Lung (tissue), 12 donors: ENCODE data around the gene TERF2IP. TPM values are rescaled to one million over a fixed set of nuclear protein-coding genes. Genes with fewer than 3 reads are reported as not detected.
A peak's percentile ranks its signal among the peaks of the same experiment; 100 is the strongest.

ENCODE experiments used
- ATAC-seq: fragments of 200-7000 bp; cut with Tn5 transposase; one replicate; pipeline ENCODE4 v1.9.1; 2020; ENCODE audit warnings: moderate number of reproducible peaks; ENCODE audit not compliant: insufficient read depth, low FRiP score
- DNase-seq, 3 donors: peaks; one replicate each; pipeline ENCODE4 v3.0.0-alpha.2; 2013 to 2017
- H3K27ac ChIP-seq, 2 donors: one replicate each; pipeline ENCODE4 v1.5.1; 2013; ENCODE audit warnings: mild to moderate bottlenecking in 2 of 2, moderate library complexity in 2 of 2, control low read depth in 1 of 2, inconsistent platforms in 1 of 2, low read depth in 1 of 2, low read length in 1 of 2
- H3K27me3 ChIP-seq, 3 donors: one replicate each; pipeline ENCODE4 v1.5.1; 2013; ENCODE audit warnings: low read length in 2 of 3; ENCODE audit not compliant: control insufficient read depth in 3 of 3, insufficient read depth in 3 of 3
- H3K36me3 ChIP-seq, 4 donors: one replicate each; pipeline ENCODE4 v1.5.1; 2013; ENCODE audit warnings: low read length in 4 of 4, mild to moderate bottlenecking in 1 of 4, moderate library complexity in 1 of 4; ENCODE audit not compliant: control insufficient read depth in 4 of 4, insufficient read depth in 4 of 4
- H3K4me1 ChIP-seq, 5 donors: one replicate each; pipeline ENCODE4 v1.5.1; 2013; ENCODE audit warnings: low read length in 5 of 5, mild to moderate bottlenecking in 2 of 5, moderate library complexity in 1 of 5; ENCODE audit not compliant: control insufficient read depth in 5 of 5, insufficient read depth in 5 of 5
- H3K4me3 ChIP-seq: one replicate; pipeline ENCODE4 v1.5.1; 2013; ENCODE audit warnings: mild to moderate bottlenecking, control low read depth, moderate library complexity
- H3K9ac ChIP-seq, 2 donors: one replicate each; pipeline ENCODE4 v1.5.1; 2013; ENCODE audit warnings: low read length in 2 of 2, control low read depth in 1 of 2; ENCODE audit not compliant: insufficient read depth in 1 of 2
- H3K9me3 ChIP-seq, 4 donors: one replicate each; pipeline ENCODE4 v1.5.1; 2013; ENCODE audit warnings: low read length in 3 of 4, mild to moderate bottlenecking in 1 of 4, moderate library complexity in 1 of 4; ENCODE audit not compliant: control insufficient read depth in 4 of 4, insufficient read depth in 3 of 4
- WGBS, 2 donors: extraction: QIAGEN DNeasy Blood & Tissue Kit; methylation state at CpG; one replicate each; pipeline ENCODE4 v1.1.7; 2013; 5-methylcytosine and 5-hydroxymethylcytosine counted together
- polyA plus RNA-seq, 2 donors: library from polyadenylated mRNA; stranded (reverse); fragments of 200-250 nt; gene quantifications; one replicate each; pipeline ENCODE4 v1.2.1, GENCODE V29; 2013
- total RNA-seq, 2 donors: library from RNA; depleted of rRNA in 1 of 2; stranded (reverse); fragments of >200 nt in 1 of 2; gene quantifications; one replicate each; pipeline ENCODE4 v1.2.1, GENCODE V29; 2014 to 2021
- TF ChIP-seq, protein P1 (sequence below): IDR thresholded peaks from 2 replicates; pipeline ENCODE4 v1.5.1; 2012; ENCODE audit warnings: mild to moderate bottlenecking; ENCODE audit errors: control extremely low read depth, extremely low read depth
- donor health status: control.
- donor health status: control.
- donor health status: Bipolar disorder and iron deficiency.
- donor health status: healthy.
- donor health status: DM: yes; HTN: yes; CAD: no.

The TERF2IP gene
- total and polyA plus RNA-seq, 4 donors: 47.7 to 73.8 (median 51.6) TPM

DNA sequence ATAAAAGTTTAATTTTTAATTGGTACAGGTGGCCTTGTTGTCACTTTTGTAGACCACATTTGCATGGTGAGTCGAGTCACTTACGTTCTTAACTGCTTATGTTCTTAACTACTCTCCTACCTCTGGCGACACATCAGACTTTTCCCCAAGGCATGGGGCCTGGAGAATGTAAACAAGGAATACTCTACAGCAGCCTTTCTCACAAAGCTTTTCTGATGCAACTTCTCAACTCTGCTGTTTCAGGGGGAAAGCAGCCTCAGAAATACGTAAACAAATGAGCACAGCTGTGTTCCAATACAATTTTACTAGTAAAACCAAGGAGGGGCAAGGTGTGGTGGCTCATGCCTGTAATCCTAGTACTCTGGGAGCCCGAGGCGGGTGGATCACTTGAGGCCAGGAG, 7.0 kb upstream of the TERF2IP start:
- no peak overlapping the region for H3K4me3 ChIP-seq
- H3K27me3 ChIP-seq: no peaks in the 10 kb centered on the region
- H3K36me3 ChIP-seq: peaks cover 17 to 43% (median 38%) of the 10 kb centered on the region in 4 donors
- no peak overlapping the region for H3K9ac ChIP-seq
- H3K4me1 ChIP-seq: peaks cover 0 to 4% (median 0%) of the 10 kb centered on the region in 5 donors
- 94 to 97% methylated on average over 6 of the region's 6 CpGs for WGBS, 2 donors
- ATAC-seq (no peak), DNase-seq (no peak)
- H3K9me3 ChIP-seq: no peaks in the 10 kb centered on the region
- TF ChIP-seq, protein P1, sequence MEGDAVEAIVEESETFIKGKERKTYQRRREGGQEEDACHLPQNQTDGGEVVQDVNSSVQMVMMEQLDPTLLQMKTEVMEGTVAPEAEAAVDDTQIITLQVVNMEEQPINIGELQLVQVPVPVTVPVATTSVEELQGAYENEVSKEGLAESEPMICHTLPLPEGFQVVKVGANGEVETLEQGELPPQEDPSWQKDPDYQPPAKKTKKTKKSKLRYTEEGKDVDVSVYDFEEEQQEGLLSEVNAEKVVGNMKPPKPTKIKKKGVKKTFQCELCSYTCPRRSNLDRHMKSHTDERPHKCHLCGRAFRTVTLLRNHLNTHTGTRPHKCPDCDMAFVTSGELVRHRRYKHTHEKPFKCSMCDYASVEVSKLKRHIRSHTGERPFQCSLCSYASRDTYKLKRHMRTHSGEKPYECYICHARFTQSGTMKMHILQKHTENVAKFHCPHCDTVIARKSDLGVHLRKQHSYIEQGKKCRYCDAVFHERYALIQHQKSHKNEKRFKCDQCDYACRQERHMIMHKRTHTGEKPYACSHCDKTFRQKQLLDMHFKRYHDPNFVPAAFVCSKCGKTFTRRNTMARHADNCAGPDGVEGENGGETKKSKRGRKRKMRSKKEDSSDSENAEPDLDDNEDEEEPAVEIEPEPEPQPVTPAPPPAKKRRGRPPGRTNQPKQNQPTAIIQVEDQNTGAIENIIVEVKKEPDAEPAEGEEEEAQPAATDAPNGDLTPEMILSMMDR: no peak
- no peak overlapping the region for H3K27ac ChIP-seq

DNA sequence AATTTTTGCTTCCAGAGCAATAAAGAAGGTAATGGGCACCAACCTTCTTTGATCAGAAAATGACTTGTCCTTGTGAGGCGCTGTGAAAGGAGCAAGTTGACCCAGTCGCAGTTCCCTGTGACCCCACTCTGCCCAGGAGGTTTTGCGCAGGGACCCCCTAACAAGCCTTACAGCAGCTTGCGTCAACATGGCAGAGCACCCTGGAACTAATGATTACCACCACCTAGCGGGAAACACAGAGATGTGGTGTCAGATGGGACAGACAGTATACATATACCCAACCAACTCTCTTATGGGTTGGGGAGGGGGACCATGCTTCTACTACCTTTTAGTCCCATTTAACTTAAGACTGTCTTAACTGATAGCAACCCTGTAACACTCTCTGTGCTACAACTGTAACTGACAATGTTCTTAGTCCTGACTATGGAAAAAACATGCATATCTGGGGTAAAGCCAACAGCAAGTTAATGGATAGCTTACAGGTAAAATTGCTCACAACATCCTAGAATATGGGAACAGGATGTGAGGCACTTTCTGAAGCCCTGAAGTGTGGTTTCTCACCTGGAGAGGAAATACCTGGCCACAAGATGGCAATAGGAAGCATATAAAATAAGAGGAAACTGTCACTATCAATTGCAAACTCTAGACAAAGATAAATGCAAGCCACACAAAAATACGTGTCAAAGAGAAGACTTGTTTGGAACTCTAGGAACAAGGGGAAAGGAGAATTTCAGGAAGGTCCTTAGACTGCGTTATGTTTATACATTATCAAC, 3.1 kb upstream of the TERF2IP start:
- WGBS, 2 donors: 90 to 92% methylated on average over 7 of the region's 7 CpGs
- H3K27me3 ChIP-seq: no peaks in the 10 kb centered on the region
- ATAC-seq (no peak), DNase-seq (no peak)
- no peak overlapping the region for H3K4me3 ChIP-seq
- H3K9me3 ChIP-seq: peaks cover 0 to 1% (median 0%) of the 10 kb centered on the region in 4 donors
- peaks cover 0 to 8% (median 3%) of the 10 kb centered on the region in 5 donors for H3K4me1 ChIP-seq
- H3K27ac ChIP-seq: no peak overlapping the region
- TF ChIP-seq, protein P1: no peak
- peaks cover 13 to 28% (median 18%) of the 10 kb centered on the region in 4 donors for H3K36me3 ChIP-seq
- no peak overlapping the region for H3K9ac ChIP-seq

DNA sequence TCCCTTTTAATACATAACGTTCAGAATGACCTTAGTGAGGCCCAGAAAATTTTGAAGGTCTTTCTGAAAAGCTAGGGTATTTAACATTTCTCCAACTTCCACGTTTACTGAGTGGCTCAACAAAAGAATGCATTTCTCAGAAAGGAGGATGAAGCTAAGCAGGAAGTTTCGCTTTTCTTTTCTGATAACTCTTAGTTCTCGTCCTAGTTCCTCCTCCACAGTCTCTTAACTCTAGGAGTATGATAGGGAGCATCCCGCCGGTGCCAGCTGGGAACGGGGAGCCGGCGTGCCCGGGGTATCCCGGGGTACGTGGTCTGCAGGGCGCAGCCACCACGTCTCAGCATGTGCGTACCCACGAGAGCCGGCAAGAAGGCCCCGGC, 471 bp upstream of the TERF2IP start:
- peak overlapping the region; percentile 82 to 90 for H3K27ac ChIP-seq
- ATAC-seq (peak; percentile 9), DNase-seq (no peak)
- H3K4me3 ChIP-seq: peak overlapping the region; percentile 96
- H3K4me1 ChIP-seq: peaks cover 0 to 21% (median 12%) of the 10 kb centered on the region in 5 donors
- peaks cover 0 to 18% (median 10%) of the 10 kb centered on the region in 4 donors for H3K36me3 ChIP-seq
- H3K9me3 ChIP-seq: peaks cover 0 to 1% (median 0%) of the 10 kb centered on the region in 4 donors
- TF ChIP-seq, protein P1: no peak
- H3K27me3 ChIP-seq: no peaks in the 10 kb centered on the region
- 0% methylated on average over 17 to 18 of the region's 18 CpGs for WGBS, 2 donors
- peak overlapping the region; percentile 86 to 87 for H3K9ac ChIP-seq
